ENCODE results near the gene MMRN2. TPM values are rescaled to one million over a fixed set of nuclear protein-coding genes. Genes with fewer than 3 reads are reported as not detected.

Gene MMRN2
- total and polyA plus RNA-seq, 8 donors = 20.6 to 41.8 (median 30.2) TPM

GRCh38 chr10:86961481-86962091 is 4.2 kb upstream of the MMRN2 start:
- ATAC-seq (no peak), DNase-seq (no peak)
- peaks cover 0 to 4% of the 10 kb centered on the region in 2 donors for H3K27me3 ChIP-seq
- no peaks in the 10 kb centered on the region for H3K9me3 ChIP-seq
- intact Hi-C loops (cut with DNase I) = no loop called here
- H3K27ac ChIP-seq = no peak overlapping the region
- TF ChIP-seq CTCF (IDR thresholded peaks at IDR 0.05) = no peak
- H3K4me1 ChIP-seq = peaks cover 27 to 39% of the 10 kb centered on the region in 2 donors
- H3K4me3 ChIP-seq = no peak overlapping the region
- H3K36me3 ChIP-seq = no peaks in the 10 kb centered on the region

- intact Hi-C loops (cut with DNase I) = no loop called here
- H3K27me3 ChIP-seq = peaks cover 0 to 4% of the 10 kb centered on the region in 2 donors
- DNase-seq (no peak), ATAC-seq (no peak)
- peaks cover 22 to 33% of the 10 kb centered on the region in 2 donors for H3K4me1 ChIP-seq
- no peak for TF ChIP-seq CTCF (IDR thresholded peaks at IDR 0.05)
- no peak overlapping the region for H3K4me3 ChIP-seq
- H3K27ac ChIP-seq = no peak overlapping the region
- H3K36me3 ChIP-seq = no peaks in the 10 kb centered on the region
- H3K9me3 ChIP-seq = no peaks in the 10 kb centered on the region
Observed at GRCh38 chr10:86960863-86961434, 3.5 kb upstream of the MMRN2 start.

GRCh38 chr10:86960003-86960862 is 2.8 kb upstream of the MMRN2 start:
- TF ChIP-seq CTCF (IDR thresholded peaks at IDR 0.05) = peak; percentile 73 to 79
- H3K9me3 ChIP-seq = no peaks in the 10 kb centered on the region
- DNase-seq = no peak
- H3K27me3 ChIP-seq = peaks cover 0 to 4% of the 10 kb centered on the region in 2 donors
- no peak overlapping the region for H3K4me3 ChIP-seq
- H3K36me3 ChIP-seq = no peaks in the 10 kb centered on the region
- ATAC-seq = peak; percentile 79
- H3K27ac ChIP-seq = peak overlapping the region; percentile 44 to 64
- intact Hi-C loops (cut with DNase I) = no loop called here
- peaks cover 22 to 30% of the 10 kb centered on the region in 2 donors for H3K4me1 ChIP-seq

GRCh38 chr10:86959737-86960002 is 2.3 kb upstream of the MMRN2 start:
- peak overlapping the region; percentile 44 to 64 for H3K27ac ChIP-seq
- peaks cover 0 to 4% of the 10 kb centered on the region in 2 donors for H3K27me3 ChIP-seq
- no peak for DNase-seq
- no peak for ATAC-seq
- H3K4me1 ChIP-seq = peaks cover 22 to 34% of the 10 kb centered on the region in 2 donors
- no peak for TF ChIP-seq CTCF (IDR thresholded peaks at IDR 0.05)
- no peaks in the 10 kb centered on the region for H3K36me3 ChIP-seq
- intact Hi-C loops (cut with DNase I) = loop anchor here in 1 of 2 donors (10.0 kb wide), 1 partner anchor 145 kb away; no protein-coding TSS in a partner anchor
- H3K4me3 ChIP-seq = no peak overlapping the region
- H3K9me3 ChIP-seq = no peaks in the 10 kb centered on the region
